NCI-H69 (cell line): Measurements from ENCODE around the gene SUGP2.

Experiments used
- DNase-seq: peaks from one replicate; lab custom pipeline; 2025; lab: John Stamatoyannopoulos, UW

The SUGP2 gene

GRCh38 chr19:18951721-18952281 lies 81.5 kb downstream of the SUGP2 start:
- no peak for DNase-seq

DNA sequence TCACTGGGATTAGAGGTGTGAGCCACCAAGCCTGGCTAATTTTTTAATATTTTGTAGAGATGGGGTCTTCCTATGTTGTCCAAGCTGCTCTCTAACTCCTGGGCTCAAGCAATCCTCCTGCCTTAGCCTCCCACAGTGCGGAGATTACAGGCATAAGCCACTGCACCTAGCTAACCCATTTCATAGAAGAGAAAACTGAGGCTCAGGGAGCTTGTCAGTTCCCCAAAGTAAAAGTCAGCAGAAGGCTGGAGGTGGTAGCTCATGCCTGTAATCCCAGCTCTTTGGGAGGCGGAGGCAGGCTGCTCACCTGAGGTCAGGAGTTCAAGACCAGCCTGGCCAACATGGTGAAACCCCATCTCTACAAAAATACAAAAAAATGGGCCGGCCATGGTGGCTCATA lies 83.5 kb downstream of the SUGP2 start:
- DNase-seq: no peak

- DNase-seq: no peak
Measured at GRCh38 chr19:18948976-18949356, 84.4 kb downstream of the SUGP2 start.

- DNase-seq: no peak
Measured at GRCh38 chr19:18948075-18948975, 85.0 kb downstream of the SUGP2 start.

DNA sequence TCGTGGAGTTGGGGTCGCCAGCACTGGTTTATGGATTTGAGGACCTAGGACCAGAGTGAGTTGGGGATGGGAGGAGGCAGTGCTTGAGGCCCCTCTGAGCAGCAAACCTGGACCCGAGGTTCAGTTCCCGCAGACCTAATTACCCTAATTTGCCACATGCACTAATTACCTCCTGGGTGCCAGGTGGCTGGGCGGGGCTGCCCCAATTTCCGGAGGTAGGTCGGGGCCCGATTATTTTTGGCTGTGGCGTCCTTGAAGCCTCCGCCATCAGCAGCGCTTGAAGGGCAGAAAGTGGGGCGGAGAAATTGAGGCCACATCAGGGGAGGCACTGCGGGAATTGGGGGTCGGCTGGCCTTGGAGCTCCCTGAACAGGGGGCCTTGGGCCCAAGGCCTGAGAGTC lies 86.4 kb downstream of the SUGP2 start:
- peak; percentile 93 for DNase-seq

DNA sequence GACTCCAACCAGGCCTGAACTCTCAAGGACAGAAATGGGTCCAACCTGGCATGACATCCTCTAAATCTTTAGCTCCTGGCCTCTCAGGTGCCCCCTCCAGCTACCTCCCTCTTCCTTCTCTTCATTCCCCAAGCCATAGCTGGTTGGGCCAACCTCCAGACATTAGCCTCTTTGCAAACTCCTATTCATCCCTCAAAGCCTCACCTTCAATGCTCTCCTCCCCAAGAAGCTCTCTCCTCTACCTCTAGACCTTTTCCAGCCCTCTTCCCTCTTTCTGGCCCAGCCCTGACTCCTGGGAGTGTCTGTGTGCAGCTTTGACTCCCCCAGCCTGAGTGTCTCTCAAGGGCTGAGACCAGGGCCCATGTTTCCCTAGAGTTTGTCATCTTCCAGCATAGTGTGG lies 87.0 kb downstream of the SUGP2 start:
- no peak for DNase-seq

- DNase-seq: no peak
Measured at GRCh38 chr19:18945297-18945696, 88.0 kb downstream of the SUGP2 start.

DNA sequence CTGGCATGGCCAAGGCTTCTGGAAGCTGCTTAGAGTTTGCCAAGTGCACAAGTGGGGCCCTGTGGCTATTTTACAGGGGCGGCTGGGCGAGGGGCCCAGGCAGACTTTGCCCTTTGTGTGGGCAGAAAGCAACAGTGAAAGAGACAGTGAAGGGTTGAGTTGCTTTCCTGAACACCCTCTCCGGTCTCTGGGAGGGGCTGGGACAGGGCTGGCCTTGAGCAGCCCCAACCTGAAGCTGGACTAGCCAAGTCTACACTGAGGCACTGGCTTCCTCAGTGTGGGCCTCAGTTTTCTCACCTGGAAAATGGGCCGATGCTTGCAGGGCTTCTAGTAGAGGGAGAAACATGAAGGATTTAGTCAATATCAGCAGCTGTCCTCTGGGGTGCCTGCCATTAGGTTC lies 89.9 kb downstream of the SUGP2 start:
- DNase-seq: no peak

- no peak for DNase-seq
Measured at GRCh38 chr19:18942692-18943091, 90.6 kb downstream of the SUGP2 start.

DNA sequence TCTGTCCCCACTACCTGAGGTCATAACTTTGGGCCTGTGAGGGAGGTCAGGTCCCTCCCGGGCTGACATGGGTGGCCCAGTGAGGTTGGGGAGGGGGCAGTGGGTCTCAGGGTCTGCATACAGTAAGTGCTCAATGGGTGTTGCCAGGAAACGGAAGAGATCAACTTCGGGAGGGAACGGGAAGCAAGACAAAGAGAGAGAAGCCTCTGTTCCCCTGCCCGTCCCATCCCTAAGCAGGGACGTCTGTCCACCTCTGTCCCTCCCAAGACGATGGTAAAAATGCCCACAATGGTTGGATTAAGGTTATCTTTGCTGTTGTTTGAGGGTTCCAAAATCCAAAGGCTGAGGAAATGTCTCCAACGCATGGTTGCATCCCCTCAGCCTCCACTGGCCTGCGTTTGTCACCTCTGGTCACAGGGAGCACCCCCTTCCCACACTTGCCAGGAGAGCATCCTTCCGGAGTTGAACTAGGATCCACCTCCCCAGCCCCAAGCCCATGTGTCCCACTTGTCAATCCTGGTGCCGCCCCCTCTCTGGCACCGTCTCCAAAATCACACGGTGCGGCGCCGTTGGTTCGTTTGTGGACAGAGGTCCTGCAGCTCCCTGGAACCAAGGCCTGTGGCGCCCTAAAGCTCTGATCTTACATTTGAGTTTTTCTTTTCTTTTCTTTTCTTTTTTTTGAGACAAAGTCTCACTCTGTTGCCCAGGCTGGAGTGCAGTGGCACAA lies 91.5 kb downstream of the SUGP2 start:
- no peak for DNase-seq
